Panc1 (cell line): ENCODE results near the gene GULP1.

Experiments used
- POLR2AphosphoS5 ChIP-seq: IDR thresholded peaks from 2 replicates; pipeline ENCODE4 v1.6.1; 2012; ENCODE audit warnings: mild to moderate bottlenecking, low read depth, low read length, moderate library complexity
- SIN3A ChIP-seq: IDR thresholded peaks from 2 replicates; pipeline ENCODE4 v1.6.1; 2012; ENCODE audit warnings: low read depth, mild to moderate bottlenecking, low read length, moderate library complexity, borderline replicate concordance; ENCODE audit not compliant: insufficient read depth
- TF ChIP-seq, protein P1 (sequence below), 2 experiments: IDR thresholded peaks; 2 replicates each; pipeline ENCODE4 v1.6.1; 2011 to 2012; ENCODE audit warnings: low read depth in 2 of 2, control low read depth in 1 of 2, low read length in 1 of 2, mild to moderate bottlenecking in 1 of 2, moderate library complexity in 1 of 2; ENCODE audit not compliant: insufficient read depth in 1 of 2
- TF ChIP-seq, protein P2 (sequence below): fragments of 450-650 bp; IDR thresholded peaks from 2 replicates; pipeline ENCODE4 v1.5.1; 2017; ENCODE audit warnings: mild to moderate bottlenecking

DNA sequence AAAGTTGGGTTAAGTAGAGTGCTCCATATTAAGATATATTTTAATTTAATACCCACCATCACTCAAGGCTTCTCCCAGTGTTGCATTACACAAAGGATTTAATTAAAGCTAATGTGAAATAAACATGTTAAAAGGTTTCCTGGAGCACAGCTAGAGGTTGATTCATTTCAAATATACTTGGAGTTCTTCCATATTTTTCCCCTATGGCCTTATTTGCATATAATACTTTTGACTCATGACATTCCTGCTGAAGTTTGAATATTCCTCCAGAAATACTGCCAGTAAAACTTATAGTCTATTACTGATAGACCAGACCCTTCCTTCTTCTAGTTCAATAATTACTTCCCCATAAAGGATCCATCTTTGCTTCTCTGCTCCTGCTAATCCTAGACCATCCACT lies 227.5 kb downstream of the GULP1 start:
- TF ChIP-seq, protein P1, sequence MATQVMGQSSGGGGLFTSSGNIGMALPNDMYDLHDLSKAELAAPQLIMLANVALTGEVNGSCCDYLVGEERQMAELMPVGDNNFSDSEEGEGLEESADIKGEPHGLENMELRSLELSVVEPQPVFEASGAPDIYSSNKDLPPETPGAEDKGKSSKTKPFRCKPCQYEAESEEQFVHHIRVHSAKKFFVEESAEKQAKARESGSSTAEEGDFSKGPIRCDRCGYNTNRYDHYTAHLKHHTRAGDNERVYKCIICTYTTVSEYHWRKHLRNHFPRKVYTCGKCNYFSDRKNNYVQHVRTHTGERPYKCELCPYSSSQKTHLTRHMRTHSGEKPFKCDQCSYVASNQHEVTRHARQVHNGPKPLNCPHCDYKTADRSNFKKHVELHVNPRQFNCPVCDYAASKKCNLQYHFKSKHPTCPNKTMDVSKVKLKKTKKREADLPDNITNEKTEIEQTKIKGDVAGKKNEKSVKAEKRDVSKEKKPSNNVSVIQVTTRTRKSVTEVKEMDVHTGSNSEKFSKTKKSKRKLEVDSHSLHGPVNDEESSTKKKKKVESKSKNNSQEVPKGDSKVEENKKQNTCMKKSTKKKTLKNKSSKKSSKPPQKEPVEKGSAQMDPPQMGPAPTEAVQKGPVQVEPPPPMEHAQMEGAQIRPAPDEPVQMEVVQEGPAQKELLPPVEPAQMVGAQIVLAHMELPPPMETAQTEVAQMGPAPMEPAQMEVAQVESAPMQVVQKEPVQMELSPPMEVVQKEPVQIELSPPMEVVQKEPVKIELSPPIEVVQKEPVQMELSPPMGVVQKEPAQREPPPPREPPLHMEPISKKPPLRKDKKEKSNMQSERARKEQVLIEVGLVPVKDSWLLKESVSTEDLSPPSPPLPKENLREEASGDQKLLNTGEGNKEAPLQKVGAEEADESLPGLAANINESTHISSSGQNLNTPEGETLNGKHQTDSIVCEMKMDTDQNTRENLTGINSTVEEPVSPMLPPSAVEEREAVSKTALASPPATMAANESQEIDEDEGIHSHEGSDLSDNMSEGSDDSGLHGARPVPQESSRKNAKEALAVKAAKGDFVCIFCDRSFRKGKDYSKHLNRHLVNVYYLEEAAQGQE (IDR thresholded peaks at IDR 0.05; ENCODE audit: insufficient read depth in 1 of 2, low read depth in 2 of 2, low read length in 1 of 2) = no peak
- TF ChIP-seq, protein P2, sequence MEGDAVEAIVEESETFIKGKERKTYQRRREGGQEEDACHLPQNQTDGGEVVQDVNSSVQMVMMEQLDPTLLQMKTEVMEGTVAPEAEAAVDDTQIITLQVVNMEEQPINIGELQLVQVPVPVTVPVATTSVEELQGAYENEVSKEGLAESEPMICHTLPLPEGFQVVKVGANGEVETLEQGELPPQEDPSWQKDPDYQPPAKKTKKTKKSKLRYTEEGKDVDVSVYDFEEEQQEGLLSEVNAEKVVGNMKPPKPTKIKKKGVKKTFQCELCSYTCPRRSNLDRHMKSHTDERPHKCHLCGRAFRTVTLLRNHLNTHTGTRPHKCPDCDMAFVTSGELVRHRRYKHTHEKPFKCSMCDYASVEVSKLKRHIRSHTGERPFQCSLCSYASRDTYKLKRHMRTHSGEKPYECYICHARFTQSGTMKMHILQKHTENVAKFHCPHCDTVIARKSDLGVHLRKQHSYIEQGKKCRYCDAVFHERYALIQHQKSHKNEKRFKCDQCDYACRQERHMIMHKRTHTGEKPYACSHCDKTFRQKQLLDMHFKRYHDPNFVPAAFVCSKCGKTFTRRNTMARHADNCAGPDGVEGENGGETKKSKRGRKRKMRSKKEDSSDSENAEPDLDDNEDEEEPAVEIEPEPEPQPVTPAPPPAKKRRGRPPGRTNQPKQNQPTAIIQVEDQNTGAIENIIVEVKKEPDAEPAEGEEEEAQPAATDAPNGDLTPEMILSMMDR = no peak
- TF ChIP-seq SIN3A (no peak), POLR2AphosphoS5 (no peak)
